GM18511 (cell line): ENCODE measurements around the gene OR2T35.
"Not testable (repeated sequence)": the region's sequence is repeated elsewhere in the genome, so short reads cannot be mapped to it uniquely, and the experiment has no call there.

Experiments
- ATAC-seq: cut with Tn5 transposase; IDR thresholded peaks from one replicate; pipeline ENCODE4 v1.9.1; 2021; ENCODE audit warnings: mild to moderate bottlenecking, moderate library complexity; ENCODE audit not compliant: unreplicated experiment

Gene OR2T35

GRCh38 chr1:248645178-248645577, at the start of gene OR2T35:
TSS of gene OR2T35 (minus strand) at chr1:248645278. CDS start at chr1:248639258, 6,020 bp downstream.
- not testable (repeated sequence) for ATAC-seq

- ATAC-seq: no peak
These were observed 46.6 kb upstream of the OR2T35 start for GRCh38 chr1:248691567-248692155.

- ATAC-seq: peak; percentile 85
These were observed 43.6 kb upstream of the OR2T35 start for GRCh38 chr1:248688527-248689298.

- peak; percentile 81 for ATAC-seq
These were observed 41.7 kb upstream of the OR2T35 start for GRCh38 chr1:248686815-248687214.

- no peak for ATAC-seq
These were observed 36.6 kb upstream of the OR2T35 start for GRCh38 chr1:248681651-248682050.

GRCh38 chr1:248670003-248670402, 24.9 kb upstream of the OR2T35 start:
- no peak for ATAC-seq

GRCh38 chr1:248663453-248664328, 18.6 kb upstream of the OR2T35 start:
- peak; percentile 97 for ATAC-seq

- peak; percentile 83 for ATAC-seq
These were observed 11.7 kb upstream of the OR2T35 start for GRCh38 chr1:248656797-248657196.

GRCh38 chr1:248655354-248655753, 10.3 kb upstream of the OR2T35 start, which contains the start of gene OR2T27:
TSS of gene OR2T27 (minus strand) at chr1:248655528. CDS start at chr1:248650884, 4,644 bp downstream.
- ATAC-seq: peak; percentile 48

GRCh38 chr1:248648770-248649536, 3.9 kb upstream of the OR2T35 start:
- ATAC-seq: not testable (repeated sequence)

- peak; percentile 67 for ATAC-seq
These were observed 2.0 kb downstream of the OR2T35 start for GRCh38 chr1:248642971-248643651.

- ATAC-seq: peak; percentile 4
These were observed 3.5 kb downstream of the OR2T35 start for GRCh38 chr1:248641583-248641982.

- ATAC-seq: peak; percentile 55
These were observed 4.2 kb downstream of the OR2T35 start for GRCh38 chr1:248640906-248641305.

GRCh38 chr1:248639652-248640051, 5.4 kb downstream of the OR2T35 start:
- ATAC-seq: peak; percentile 41

- ATAC-seq: not testable (repeated sequence)
These were observed 8.5 kb downstream of the OR2T35 start for GRCh38 chr1:248636612-248637011.

- not testable (repeated sequence) for ATAC-seq
These were observed 10.1 kb downstream of the OR2T35 start, which contains the start of gene OR2T11 for GRCh38 chr1:248634991-248635390. TSS of gene OR2T11 (minus strand) at chr1:248635091. CDS start at chr1:248627128, 7,963 bp downstream.

GRCh38 chr1:248631354-248632008, 13.6 kb downstream of the OR2T35 start:
- ATAC-seq: no peak

GRCh38 chr1:248630551-248630950, 14.5 kb downstream of the OR2T35 start:
- no peak for ATAC-seq
